Right ventricle myocardium superior (tissue), 1 donor: ENCODE data around the gene EXOC6B. TPM values are rescaled to one million over a fixed set of nuclear protein-coding genes. Genes with fewer than 3 reads are reported as not detected.

Source experiments
- ATAC-seq: fragments of 200-7000 bp; cut with Tn5 transposase; one replicate; pipeline ENCODE4 v1.9.1; 2020; ENCODE audit warnings: mild to moderate bottlenecking; ENCODE audit not compliant: poor library complexity
- DNase-seq: peaks from one replicate; pipeline ENCODE4 v3.0.0-alpha.2; 2020
- intact Hi-C: fragments of 100-400 bp; cut with DNase I; formaldehyde crosslinking; loops from one replicate; pipeline ENCODE4 v1.11.2; 2022
- total RNA-seq: library from RNA; stranded (reverse); fragmentation: NEBNext Ultra II Directional; extraction: Animal tissue kit (Norgen Biotek cat#: 25700); gene quantifications from one replicate; pipeline ENCODE4 v1.2.1, GENCODE V29; 2021
- donor health status: DM: no; HTN: yes; CAD: no; lungs with severe emphysema.

EXOC6B gene
- total RNA-seq, 1 donor from 2014 or later = 96.9 TPM

DNA sequence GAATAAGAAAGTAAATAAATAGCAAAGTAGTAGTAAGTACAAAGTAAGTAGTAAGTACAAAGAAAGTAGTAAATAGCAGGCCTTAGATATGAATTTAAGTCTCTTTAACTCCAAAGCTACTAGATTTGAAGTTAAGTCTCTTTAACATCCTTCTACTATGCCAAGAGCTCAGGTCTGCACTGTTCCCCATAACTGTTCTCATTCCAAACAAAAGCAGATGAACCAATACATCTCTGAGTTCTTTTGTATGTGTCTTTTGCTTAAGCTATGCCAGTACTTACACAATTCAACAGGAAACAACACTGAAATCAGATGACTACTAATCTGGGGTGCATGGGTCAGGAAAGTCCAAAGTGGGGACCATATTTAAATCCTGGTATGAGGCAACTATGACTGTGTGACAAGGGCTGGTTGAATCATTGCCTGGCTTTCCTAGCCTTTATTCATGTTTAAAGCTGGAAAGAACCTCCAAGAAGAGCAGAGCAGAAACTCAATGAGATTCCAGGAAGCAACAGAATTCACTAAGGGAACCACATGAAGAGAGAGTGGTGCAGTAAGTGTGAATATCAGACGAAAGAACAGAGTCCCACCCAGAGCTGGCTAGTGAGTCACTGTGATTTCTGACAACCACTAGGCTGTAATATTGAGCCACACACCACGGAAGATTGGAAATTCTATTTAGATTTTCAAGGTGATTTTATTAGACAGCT lies 627.1 kb downstream of the EXOC6B start:
- no peak for DNase-seq

DNA sequence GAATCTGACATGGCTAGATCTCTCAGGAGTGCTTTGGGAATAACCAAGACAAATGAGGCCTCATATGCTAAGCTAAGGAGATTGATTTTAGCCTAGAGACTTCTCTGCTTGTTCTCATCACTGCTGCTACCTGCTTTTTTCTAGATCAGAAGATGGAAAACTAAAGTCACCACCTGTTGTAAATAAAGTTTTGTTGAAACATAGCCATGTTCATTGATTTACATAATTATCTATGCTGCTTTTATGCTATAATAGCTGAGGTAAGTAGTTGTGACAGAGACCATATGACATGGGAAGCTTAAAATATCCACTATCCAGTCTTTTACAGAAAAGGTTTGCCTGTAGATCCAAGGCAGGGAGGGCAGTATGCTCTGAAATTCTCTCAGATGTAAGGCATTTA lies 632.1 kb downstream of the EXOC6B start:
- DNase-seq (no peak), ATAC-seq (no peak)
- intact Hi-C loops = no loop called here

More for the DNA sequence above, 627.1 kb downstream of the EXOC6B start:
- intact Hi-C loops = no loop called here
- peak; percentile 67 for ATAC-seq

DNA sequence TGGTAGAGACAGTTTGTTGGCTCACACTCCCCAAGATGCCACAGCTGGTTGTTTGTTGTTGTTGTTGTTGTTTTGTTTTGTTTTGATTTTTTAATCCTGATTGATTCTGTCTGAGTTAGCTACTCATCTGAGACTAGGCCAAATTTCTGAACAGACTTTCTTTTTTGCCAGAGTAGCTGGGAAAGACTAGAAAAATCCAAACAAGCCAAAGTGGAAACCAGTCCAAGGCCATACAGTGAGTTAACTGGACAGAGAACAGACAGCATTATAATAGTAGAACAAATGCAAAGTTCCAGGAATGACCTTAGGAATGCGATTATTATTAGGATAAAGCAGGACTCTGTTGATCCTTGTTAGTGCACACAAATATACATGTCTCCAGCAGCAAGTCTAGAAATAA lies 634.4 kb downstream of the EXOC6B start:
- DNase-seq = no peak
- intact Hi-C loops = no loop called here
- no peak for ATAC-seq

DNA sequence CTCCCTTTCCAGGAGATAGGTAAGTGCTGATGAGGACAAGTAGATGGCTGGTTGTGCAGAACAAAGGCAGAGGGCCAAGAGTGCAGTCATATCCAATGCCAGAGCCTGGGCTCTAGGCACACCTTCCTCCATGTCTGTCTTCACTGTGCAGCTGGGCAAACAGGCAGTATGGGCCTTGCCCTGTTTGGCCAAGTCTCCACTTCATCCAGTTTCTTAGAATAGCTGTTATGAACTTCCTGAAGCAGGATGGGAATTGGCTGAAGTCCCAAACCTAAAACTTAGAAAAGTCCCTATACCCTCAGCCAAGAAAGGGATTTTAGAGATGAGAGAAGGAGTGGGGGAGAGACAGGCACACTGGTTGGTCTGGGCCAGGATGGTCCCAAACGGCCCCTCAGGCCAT lies 640.6 kb downstream of the EXOC6B start:
- no peak for DNase-seq
- ATAC-seq = no peak
- intact Hi-C loops = no loop called here

DNA sequence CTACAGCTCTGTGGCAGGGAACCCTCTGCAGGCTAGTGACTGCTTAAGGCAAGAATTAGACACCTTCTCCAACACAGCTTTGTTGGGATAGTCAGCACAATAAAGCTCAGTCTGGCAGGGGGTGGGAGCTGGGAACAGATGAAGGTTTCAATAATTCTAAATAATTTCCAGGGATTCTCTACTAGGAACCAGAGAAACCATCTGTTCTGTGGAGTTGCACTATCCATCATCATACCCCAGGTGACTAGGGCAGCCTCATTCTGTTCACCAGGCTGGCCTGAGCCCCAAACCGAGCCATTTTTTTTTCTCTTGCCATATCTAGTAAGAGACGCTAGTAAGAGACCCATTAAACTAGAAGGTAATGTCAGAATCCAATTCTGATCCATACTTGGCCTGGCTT lies 642.4 kb downstream of the EXOC6B start:
- ATAC-seq = no peak
- DNase-seq = no peak
- intact Hi-C loops = no loop called here

DNA sequence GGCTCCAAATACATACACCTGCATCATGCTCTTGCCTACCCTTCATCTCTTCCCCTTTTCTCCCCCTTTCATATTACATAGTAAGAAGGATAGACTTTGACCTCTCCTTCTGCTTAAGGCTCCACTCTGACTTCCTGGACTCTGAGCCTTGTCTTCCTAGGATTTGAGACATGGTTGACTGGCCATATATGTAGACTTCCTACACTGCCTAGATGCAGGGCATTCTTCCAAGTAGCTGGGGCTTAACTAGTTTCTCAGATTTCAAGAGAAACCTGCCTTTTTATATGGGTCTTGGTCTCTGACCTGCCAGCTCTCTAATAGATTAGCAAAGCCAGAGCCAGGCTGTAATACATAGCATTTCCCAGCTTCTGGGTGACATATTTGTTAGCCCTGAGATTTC lies 642.8 kb downstream of the EXOC6B start:
- DNase-seq (no peak), ATAC-seq (no peak)
- intact Hi-C loops = no loop called here

DNA sequence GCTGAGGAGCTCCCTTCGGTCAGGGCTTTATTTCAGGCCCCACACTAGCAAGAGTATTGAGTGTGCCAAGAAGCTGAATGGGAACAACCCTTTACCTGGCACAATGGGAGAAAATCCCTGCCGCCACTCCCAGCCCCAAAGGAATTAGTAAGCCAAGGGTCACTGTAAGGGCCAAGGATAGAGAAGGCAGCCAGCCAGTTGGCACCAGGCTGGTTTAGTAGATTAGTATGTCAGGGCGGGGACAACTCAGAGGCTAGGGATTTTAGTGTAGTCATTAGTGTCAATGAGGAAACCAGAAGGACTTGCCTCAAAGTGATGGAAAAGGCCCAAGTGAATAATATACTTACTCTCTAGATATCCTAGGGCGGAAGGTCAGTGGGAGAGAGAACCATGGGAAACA lies 643.3 kb downstream of the EXOC6B start:
- DNase-seq (peak; percentile 67), ATAC-seq (peak; percentile 81)
- intact Hi-C loops = no loop called here

DNA sequence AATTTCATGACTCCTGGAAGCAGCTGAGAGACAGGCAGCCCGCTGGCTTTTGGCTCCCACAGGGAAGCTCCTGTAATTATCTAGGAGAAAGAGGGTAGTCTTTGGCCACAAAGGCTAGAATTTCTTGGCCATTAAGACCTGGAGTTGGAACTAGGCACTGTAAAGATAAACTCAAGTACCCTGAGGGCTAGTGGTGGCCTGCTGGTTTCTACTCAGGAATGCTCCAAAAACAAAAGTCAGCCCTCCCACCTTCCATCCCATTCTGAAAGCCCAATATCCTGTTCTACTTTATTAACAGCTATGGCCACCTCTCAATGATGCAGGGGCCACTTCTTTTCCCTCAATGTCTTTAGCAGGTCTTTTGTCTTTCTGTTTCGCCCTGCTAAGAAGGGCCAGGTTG lies 644.2 kb downstream of the EXOC6B start:
- intact Hi-C loops = no loop called here
- ATAC-seq (no peak), DNase-seq (no peak)

DNA sequence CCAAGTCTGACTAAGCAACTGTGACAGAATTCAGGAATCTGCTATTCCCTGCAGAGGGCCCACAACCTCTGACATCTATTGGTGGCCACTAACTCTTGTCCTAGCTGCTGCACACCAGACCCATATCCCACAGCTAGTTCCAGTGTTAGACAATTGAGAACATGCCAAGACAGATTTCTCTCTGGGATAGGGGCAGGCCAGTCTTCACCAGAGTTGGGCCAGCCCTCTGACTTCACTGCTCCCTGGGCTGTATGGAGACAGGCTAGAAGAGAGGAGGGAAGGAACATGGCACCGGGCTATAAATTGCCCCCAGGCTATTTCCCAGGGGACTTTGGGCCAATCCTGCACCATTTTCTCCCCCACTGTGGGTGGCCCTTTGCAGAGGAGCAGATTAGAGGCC lies 645.5 kb downstream of the EXOC6B start:
- DNase-seq (no peak), ATAC-seq (no peak)
- intact Hi-C loops = no loop called here

DNA sequence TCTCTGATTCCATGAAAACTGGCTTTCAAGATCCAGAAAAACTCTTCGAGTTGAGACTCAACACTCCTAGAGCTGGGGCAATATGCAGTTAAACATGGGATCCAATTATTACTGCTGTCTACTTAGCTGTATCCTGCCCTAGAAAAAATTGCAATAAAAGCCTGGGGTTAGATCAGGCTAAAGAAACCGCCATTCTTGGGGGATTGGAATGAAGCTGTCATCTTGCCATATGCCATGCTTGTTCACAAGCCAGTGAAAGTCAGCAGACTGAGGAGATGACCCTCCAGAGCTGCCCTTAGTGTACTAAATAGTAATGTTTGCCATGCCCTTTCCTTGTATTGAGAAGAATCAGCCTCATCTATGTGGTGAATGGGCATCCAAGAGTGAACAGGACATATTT lies 647.3 kb downstream of the EXOC6B start:
- no peak for ATAC-seq
- intact Hi-C loops = no loop called here
- DNase-seq = no peak

DNA sequence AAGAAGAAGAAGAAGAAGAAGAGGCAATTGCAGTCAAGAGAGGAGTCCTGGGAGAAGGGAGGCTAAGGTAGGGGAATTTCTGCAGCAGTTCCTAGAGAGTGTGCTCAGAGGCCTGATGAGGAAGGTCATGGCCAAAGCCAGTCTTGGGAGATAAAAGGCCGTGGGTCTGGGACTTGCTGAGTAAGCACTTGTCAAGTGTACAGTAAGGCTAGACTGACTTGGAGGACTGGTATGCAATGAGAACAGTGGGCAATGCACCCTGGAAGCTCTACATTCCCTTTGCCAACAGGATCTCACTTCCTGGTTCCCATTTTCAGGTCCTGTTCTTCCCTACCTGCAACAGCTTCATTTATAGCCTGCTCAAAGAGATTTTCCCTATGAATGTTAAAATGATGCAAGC lies 649.6 kb downstream of the EXOC6B start:
- no peak for ATAC-seq
- no peak for DNase-seq
- intact Hi-C loops = no loop called here

DNA sequence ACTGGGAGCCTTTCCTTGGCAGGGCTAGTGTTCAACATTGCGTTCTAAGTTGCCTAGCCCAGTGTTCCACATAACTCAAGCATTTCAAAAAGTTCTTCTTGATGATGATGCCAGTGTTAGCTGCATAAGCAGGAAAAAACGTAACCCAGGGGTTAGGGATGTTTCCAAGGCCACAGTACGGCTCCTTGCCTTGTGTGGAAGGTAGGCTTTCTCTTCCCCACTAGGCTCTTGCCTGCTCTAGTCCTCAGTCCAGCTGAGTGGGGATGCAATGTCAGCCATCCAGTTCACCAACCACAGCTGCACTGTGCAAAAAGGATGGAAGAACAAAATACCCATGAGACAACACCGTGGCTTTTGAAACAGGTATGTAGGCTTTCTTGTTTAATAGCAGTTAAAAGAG lies 650.2 kb downstream of the EXOC6B start:
- no peak for DNase-seq
- no peak for ATAC-seq
- intact Hi-C loops = no loop called here

DNA sequence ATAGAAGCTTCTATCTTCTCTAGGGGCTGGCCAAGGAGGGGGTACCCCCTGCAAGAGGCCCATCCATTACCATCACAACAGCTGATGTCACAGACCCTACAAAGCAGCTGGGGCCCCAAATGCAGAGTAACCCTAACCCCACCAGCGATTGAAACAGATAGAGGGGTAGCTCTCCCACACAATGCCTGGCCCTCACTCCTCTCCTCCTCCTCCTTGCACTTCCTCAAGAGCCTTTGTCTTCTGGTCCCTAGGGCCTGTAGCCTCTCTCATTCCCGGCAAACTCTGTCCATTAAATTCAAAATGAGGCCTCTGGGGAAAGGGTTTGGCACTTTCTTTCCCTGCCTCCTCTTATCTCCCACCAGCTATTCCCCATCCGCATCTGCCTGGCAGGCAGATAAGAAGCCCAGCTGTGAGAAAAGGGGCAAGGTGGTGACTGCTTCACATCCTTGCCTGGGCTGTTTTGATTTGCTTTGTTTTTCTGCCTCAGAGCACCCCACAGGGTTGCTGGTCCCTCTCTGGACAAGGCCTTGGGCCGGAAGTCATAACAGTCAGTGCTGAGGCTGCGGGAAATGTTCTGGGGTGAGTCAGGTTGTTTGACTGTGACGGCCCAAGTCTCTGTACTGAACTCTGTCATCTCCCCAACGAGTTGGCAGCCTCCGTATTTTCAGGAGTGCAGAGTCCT lies 652.1 kb downstream of the EXOC6B start:
- no peak for DNase-seq
- intact Hi-C loops = no loop called here
- ATAC-seq = peak; percentile 12

DNA sequence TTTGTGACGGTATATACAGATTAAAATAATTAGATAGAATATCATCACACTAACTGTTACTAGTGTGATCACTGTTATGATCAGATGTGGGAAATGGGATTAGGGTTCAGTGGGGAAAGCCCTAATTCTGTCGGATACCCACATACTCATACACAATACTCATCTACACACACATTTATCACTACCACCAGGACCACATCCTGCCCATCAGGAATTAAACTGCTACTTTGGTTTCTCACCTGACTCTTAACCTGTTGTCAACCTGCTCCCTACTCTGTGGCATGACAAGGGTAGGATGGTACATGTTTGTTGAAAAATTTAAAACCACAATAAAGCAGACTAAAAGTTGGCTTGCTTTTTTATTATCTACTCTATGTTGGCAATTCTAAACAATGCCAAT lies 653.4 kb downstream of the EXOC6B start:
- intact Hi-C loops = no loop called here
- ATAC-seq (no peak), DNase-seq (no peak)

DNA sequence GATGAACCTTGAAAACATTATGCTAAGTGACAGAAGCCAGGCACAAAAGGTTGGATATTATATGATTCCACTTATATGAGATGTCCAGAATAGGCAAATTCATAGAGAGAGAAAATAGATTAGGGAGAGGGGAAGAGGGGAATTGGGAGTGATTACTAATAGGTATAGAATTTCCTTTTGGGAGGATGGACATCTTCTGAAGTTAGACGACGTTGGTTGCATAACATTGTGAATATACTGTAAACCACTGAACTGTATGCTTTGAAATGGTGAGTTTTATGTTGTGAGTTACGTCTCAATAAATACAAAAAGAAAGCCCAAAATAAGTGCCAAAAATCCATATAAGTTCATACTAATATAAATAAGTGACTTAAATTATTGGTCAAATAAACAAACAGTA lies 659.6 kb downstream of the EXOC6B start:
- intact Hi-C loops = no loop called here
- ATAC-seq (no peak), DNase-seq (no peak)

DNA sequence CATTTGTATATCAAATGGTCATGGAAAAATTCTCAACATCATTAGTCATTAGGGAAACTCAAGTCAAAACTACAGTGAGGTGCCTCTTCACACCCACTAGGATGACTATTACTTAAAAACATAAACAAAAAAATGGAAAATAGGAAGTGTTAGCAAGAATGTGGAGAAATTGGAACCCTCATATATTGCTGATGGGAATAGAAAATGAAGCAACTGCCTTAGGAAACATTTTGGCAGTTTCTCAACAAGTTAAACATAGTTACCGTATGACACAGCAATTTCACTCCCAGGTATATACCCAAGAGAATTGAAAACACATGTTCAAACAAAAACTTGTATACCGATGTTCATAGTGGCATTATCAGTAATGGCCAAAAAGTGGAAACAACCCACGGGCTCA lies 660.0 kb downstream of the EXOC6B start:
- ATAC-seq = no peak
- intact Hi-C loops = no loop called here

DNA sequence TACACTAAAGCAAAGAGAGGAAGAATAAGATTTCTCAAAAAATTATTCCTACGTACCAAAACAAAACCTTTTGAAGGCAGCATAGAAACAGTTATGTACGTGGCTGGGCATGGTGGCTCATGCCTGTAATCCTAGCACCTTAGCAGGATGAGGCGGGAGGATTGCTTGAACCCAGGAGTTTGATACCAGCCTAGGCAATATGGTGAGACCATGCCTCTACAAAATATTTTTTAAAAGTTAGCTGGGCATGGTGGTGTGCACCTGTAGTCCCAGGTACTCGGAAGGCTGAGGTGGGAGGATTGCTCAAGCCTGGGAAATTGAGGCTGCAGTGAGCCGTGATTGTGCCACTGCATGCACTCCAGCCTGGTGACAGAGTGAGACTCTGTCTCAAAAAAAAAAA lies 663.3 kb downstream of the EXOC6B start:
- intact Hi-C loops = no loop called here

More for the DNA sequence above, 660.0 kb downstream of the EXOC6B start:
- DNase-seq = no peak

DNA sequence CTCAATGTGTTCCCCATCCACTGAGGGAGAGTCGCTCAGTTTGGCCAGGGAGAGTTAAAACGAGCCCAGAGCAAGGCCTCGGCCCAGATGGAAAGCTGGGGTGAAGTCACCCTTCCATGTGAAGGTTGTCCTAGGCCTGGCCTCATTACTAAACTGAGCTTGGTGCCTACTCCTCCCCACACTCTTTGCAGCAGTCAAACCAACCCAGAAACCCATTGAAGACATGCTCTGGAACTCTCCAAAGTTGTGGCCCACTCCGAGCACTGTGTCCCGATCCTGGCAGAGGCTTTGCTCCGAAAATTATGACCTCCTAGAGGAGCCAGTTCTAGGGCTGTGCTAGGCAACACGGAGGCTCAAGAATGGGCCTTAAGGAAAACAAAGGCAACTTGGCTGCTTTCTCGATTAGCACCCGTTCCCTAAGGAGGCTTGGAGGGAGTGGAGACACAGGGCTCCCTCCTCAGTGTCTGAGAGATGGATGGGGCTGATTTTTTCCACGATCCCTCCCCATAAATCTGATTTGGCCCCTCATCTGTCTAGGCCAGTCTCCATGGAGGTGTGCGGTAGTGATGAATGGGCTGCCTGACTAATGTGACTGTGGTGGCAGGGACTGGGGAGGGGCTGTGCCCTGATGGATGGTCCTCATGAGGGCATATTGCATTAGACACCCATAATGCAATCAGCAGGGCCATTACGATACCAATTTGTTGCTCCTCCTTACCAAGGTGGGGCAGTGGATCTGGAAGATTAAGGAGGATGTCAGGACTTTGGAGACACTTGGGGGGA lies 666.4 kb downstream of the EXOC6B start:
- ATAC-seq (no peak), DNase-seq (no peak)
- intact Hi-C loops = no loop called here

More for the DNA sequence above, 663.3 kb downstream of the EXOC6B start:
- no peak for ATAC-seq
- DNase-seq = no peak

DNA sequence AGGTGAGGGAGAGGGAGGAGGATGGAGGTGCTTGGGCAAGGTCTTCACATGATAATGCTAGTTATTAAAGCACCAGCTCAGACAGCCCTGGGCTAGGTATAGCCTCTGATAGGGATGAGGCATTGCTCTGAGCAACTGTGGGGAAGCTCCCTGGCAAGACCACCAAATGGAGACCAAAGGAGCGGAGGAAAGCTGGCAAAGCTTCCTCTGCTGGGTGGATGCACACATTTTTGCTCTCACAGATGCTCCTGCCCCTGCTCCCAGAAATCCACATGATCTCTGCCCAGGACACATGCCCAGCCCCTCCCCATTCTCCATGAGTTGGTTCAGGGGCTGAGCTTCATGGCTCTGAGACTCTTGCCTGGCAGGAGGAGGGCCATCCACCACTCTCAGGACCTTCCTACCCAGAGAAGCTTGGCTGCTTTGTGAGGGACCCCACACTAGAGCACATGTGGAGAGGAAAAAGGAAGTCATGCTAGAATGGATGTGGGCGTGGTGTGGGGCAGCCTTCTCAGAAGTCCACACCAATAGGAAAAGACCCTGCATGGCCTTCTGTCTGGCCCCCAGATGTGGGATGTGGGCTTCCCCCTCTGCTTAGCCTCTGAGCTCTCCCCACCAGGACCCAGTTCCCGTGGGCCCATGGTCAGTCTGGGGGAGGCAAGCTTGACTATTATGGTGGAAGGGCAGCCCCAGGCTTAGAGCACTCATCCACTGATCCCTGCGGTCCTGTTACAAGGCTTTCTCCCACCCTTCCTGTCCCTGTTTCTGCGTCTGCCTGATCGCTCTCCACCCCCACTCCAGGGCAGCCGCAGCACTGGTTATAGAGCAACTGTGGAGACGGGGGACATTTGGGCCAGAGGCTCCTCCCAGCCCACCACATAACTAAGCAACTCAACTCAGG lies 667.7 kb downstream of the EXOC6B start:
- ATAC-seq (no peak), DNase-seq (no peak)
- intact Hi-C loops = no loop called here
